AML-193 (cell line): ENCODE results near the gene PIP5K1B.

Experiments
- DNase-seq, 2 experiments: peaks; one replicate each; lab custom pipeline; 2025; lab: John Stamatoyannopoulos, UW

The PIP5K1B gene

DNA sequence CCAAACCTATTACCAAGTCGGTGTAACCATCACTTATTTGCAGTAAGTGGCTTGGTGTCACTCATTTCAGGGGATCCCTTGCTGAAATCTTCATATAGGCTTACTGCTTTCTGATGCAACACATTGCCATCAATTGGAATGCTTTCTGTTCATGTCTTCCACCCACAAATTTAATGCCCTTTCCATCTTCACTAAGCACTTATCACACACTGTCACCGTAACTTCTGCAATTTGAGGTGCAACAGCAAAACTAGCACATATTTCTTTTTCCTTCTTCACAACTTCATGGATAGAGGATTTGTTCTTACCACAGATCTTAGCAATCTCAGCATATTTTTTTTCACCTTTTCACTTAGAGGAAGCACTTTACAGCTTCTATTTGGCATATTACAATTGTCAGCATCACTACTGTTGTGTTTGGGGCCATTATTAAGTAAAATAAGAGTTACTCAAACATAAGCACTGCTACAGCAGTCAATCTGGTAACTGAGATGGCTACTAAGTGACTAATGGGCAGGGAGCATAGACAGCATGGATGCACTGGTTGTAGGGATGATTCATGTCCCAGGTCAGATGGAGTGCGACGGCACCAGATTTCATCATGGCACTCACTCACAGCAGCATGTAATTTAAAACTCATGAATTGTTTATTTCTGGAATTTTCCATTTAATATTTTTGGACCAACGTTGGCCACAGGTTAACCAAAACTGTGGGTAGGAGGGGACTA lies 70.1 kb downstream of the PIP5K1B start:
- DNase-seq: no peak

DNA sequence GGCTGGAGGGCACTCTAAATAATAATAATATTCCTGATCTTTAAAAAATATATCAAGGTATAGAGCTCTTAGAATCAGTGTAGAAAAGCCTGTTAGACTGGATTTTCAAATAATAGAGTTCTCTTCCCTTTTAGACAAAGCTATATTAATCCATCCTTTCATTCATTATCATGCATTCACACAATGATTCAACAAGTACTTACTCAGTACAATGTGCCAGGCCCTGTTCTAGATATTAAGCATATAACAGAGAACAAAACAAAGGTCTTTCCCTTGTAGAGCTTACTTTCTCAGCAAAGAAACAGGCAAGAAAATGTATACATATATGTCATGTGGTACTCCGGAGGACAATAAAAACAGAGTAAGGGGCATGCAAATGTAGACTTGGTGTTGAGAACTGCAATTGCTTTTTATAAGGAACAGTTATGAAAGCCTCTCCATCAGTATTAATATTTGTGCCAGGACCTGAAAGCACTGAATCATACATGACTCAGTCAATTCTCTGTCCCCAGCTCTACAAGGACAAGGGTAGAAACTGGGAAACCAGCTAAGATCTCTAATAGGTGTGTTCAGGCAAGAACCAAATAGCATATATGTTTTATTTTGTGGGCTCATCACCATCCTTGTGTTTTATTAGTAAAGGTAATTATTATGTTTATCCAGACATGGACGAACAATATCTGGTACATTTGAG lies 72.2 kb downstream of the PIP5K1B start:
- DNase-seq: no peak

DNA sequence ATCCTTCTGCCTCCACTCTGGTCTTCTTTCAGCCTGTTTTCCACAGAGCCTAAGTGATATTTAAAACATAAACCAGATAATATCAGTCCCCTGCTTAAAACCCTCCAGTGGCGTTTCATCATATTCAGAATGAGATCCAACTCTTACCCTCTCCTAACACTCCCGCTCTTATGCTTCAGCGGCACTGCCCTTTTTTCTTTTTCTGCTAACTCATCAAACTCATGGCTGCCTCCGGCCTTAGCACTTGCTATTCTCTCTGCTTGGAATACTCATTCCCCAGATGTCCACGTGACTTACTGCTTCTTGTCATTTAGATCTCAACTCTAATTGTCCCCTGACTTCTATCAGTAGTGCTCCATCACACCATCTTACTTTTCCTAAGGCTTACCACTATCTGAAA lies 73.6 kb downstream of the PIP5K1B start:
- no peak for DNase-seq

DNA sequence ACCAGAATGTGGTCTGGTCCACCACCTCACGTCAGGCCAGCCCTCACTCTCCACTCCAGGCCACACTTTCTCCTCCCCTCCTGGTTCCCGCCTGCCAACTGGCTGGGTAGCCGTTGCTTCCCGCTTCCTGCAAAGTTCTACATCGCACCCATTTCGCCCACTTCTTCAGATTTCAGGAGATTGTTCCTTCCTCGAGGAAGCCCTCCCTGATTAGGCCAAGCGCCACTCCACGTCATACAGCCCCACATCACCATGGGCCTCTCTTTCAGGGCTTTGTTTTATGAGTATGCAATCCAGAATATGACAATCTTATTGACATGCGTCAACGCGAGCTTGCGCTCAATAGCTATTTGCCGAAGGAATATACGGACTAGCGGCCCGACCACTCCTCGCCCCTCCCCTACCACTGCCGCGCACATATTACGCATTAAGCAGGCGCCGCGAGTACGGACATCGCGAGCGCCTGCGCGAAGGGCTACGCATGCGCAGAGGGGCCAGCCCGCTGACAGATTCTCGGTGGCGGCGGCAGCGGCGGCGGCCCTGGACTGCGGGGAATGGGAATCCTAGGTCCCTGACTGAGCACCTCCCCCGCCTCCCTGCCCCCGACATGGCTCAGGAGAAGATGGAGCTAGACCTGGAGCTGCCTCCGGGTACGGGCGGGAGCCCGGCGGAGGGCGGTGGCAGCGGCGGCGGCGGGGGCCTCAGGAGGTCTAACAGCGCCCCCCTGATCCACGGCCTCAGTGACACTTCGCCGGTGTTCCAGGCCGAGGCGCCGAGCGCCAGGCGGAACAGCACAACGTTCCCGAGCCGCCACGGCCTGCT lies 74.7 kb downstream of the PIP5K1B start:
- peak; percentile 80 to 91 for DNase-seq

DNA sequence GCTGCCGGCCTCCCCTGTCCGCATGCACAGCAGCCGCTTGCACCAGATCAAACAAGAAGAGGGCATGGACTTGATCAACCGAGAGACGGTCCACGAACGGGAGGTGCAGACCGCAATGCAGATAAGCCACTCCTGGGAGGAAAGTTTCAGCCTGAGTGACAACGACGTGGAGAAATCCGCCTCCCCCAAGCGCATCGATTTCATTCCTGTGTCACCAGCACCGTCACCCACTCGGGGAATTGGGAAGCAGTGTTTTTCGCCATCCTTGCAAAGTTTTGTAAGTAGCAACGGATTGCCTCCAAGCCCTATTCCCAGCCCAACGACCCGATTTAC lies 75.3 kb downstream of the PIP5K1B start:
- peak in 1 of 2 experiments; percentile 43 for DNase-seq

DNA sequence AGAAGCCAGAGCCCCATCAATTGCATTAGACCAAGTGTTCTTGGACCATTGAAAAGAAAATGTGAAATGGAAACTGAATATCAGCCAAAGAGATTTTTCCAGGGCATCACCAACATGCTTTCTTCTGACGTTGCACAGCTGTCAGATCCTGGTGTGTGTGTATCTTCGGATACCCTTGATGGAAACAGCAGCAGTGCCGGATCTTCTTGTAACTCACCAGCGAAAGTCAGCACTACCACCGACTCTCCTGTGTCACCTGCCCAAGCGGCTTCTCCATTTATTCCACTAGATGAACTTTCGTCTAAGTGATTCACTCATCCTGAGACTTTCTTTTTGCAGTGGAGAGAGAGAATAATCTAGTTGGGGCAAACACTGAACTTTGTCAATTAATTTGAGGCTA lies 75.7 kb downstream of the PIP5K1B start:
- DNase-seq: no peak

DNA sequence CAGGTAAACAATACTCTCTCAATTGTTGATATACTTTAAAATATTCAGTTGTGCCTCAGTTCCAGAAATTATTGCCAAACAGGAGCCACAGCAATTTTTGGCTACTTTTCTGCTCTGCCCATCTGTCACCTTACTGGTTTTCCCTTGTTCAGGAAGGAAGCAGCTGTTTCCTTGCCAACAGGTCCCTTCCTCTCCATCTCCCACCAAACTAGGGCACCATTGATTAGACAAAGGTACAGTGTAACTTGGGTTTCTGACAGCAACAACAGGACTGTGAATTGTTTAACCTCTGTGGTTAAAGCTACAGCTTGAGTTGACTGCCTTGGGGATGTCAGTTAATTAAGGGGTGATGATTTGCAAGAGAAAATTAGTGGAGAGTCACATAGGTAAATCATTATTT lies 76.9 kb downstream of the PIP5K1B start:
- no peak for DNase-seq

DNA sequence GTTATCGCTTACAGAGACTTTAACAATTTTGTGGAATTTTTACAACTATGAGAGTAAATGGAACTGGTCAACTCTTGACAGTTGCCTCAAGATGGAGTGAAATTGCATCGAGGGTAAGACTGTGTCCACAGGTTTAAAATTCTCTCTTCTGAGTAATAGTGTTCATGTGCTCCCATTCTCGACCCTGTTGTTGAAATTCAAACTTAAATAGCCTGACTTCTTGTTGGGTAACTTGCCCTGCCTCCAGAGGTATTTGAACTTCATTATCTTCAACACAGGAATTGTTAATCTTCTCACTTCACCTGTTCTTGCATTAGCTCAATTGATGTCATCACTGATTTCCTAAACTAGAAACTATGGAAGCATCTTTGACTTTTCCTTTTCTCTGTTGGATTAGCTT lies 77.5 kb downstream of the PIP5K1B start:
- DNase-seq: no peak

DNA sequence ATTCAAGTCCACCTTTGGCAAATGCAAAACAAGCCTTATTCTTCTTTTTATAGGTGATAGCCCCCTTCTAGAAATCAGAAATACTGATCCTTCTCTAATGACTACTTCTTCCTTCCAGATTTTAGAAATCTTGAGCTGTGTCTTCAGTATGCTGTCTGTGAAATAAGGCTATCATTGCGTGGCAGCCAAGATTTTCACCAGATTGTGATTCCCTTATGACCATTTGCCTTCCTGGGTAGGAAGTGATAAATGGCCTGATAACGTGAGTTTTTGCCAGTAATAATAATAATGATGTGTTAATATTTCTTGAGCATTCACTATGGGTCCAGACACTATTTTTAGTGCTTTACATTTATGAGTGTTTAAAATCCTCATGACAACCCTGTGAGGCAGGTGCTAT lies 80.9 kb downstream of the PIP5K1B start:
- DNase-seq: no peak

DNA sequence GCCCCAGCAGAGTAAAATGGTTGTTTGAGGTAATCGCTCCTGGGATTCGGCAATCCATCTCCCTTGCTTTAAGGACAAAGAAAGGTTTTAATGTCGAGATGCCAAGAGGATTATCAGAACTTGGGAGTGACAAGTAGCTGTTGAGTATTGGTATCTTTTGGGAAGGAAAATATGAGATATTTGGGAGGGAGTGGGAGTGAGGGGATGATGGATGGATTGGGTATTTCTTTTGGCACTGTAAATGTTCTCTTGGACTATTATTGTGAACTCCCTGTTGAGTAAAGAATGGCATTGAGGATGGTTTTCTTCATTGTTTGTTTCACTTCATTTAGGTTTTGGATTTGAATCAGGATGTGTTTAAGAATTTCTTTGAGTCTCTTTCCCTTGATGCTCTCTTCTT lies 86.1 kb downstream of the PIP5K1B start:
- no peak for DNase-seq

DNA sequence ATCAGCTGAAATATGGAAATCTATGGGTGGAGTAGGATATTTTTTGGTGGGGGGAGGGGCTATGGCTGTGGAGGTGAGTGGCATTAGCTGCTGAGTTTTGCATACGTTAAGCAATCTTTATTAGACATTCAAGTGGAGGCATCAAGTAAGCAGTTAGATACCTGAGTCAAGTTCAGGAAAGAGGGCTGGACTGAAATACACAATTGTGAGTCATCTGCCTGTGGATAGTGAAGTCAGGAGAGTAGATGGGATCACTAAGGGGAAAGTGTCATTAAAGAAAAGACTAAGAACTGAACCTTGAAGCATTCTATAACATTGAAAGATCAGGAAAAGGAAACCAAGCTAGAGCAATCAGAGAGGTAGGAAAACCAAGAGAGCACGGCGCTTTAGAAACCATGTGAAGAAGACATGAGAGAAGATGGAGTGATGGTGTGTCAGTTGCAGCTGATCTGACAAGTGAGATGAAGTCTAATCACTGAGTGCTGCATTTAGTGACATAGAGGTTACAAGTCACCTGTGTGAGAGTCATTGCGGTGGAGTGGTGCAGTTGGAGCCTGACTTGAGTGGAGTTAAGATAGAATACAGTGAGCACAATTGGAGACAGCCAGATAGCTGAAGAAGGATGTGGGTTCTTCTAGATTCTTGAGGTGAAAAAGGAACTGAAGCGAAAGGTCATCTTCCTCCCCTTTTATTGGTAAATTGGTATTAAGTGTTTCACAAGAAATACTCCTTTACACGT lies 88.7 kb downstream of the PIP5K1B start:
- peak; percentile 24 to 33 for DNase-seq

DNA sequence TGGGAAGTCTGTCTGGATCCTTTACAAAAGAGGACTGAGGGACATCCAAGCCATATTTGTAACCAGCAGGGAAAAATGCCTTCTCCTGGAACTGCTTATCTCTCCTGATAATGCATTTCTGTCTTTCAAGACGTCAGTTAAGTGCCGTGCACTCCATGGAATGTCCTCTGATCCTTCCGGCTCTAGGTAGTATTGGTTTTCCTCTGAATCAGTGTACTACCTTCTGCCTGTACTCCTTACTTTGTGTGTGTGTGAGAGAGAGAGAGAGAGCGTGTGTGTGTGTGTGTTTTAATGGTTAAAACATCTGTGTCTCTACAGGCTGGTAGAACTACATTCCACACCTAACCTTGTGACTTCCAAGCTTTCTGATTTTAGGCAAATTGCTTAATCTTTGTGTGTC lies 89.9 kb downstream of the PIP5K1B start:
- no peak for DNase-seq

DNA sequence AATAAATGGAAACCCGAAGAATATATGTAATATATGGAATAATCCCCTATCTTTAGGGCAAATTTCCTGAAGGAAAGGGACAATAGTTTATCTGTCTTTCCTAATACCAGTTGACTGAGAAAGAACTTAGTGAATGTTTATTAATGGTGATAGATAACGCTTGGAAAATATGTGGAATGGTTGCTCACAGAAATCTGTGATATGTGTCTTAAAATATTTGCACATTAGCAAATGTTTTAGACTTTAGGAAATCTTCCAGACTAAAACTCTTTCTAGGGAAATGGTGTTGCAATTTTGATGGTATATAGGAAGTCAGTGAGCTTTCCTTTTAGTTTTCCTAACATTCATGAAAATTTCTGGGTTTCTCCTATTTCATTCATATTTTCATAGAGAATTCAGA lies 90.4 kb downstream of the PIP5K1B start:
- no peak for DNase-seq

DNA sequence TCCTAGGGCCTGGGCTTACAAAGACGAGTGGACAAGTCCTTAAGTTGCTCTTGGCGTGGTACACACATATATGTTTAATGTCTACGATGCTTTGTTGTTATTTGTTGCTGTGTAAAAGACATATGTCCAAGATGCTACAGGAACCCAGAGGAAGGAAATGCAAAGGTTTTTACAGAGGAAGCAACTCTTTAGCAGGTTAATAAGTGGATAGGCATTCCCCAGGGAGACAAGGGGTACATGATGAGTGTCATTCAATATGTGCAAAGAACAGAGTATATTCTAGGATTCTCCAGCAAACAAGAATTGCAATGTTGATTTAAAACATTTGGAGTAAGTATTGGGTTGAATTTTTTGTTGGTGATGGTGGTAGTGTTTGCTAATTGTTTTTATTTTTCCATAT lies 92.1 kb downstream of the PIP5K1B start:
- DNase-seq: no peak

DNA sequence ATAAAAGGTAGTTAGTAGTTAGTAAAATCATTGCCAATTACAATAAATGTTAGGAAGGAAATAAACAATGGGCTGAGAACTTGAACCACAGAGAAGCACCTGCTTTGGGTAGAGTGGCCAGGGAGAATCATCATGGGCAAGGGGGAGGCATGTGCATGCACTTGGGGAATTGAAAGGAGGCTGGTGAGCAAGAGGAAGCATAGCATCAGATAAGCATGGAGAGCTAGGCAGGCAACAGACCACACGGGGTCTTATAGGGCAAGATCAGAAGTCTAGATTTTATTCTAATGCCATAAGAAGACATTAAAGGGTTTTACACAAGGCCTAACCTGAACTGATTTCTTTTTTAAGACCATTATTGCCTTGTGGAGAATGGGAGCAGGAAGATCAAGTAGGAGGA lies 93.4 kb downstream of the PIP5K1B start:
- no peak for DNase-seq

DNA sequence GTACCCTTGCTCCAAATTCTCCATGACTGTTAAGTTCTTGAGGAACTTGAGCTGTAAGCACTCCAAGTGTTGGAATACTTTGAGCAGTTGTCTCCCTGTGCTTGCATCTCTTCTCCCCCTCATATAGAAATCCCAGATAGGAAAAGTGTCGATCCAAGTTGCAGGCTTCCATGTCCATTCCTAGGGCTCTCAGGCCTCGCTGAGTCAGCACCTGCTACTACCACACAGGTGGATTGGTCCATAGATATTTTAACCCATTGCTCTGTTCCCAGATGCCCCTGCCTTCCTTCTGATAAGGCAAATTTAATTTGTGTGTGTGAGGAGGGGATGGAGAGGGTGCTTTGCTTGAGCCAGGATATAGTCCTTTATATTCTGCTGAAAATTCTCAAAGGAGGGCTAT lies 95.8 kb downstream of the PIP5K1B start:
- DNase-seq: no peak

DNA sequence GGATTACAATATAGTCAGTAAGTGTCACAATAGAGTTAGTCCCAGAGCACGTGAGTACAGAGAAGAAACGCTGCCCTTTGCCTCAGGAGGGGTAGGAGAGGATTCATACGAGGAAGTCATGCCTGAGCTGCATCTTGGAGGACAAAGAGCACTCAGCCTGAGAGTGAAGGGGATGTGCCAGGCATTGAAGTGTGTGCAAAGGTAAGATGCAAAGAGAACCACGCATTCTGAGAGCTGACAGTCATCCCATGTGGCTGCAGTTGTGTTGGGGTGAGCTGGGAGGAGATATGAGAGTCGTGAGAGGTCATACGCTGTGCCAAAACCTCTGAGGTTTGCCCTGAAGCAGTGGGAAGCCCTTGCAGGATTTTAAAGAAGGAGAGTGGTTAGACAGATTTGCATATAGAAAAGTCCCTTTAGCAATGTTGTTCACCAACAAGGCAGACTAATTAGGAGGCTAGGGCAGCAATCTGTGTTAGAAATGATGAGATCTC lies 97.5 kb downstream of the PIP5K1B start:
- no peak for DNase-seq

DNA sequence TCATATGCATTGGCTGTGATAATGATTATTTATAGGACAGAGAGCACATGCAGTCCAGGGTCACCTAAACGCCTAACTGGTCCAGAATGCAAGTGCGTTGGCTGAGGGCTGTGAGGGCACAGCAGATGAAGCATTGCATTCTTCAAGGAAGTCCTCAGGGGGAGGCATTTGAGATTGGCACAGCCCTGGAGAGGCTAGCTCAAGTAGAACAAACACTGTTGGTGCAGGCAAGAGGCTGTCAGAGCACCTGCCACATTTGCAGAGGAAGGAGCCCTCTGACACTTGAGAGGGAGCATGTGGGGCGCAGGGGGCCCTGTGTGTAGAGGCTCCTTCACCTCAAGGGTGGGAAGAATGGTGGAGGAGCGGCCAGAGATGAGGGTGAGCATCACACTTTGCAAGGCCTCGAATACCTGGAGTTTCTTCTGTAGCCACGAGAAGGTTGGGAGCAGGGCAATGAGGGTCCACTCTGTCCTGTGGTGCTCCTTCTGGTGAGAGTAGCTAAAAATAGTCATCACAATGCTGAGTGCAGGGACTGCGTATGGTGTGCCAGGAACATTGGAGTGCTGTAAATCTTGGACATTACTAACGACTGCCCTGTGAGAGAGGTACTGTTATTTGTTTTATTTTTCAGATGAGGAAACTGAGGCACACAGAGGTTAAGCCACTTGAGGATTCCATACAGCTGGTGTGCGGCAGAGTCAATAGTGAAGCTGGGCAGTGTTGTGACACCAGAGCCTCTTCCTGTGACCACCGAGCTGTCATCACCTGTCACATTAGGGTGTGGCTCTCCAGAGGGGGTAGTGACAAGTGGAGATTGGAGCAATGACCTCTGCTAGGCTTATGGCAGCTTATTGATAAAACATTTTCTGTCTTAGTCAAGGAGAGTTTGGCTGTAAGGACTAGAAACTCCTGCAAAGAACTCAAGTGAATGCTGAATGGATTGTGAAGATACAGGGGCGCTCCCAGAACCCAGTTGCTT lies 100.2 kb downstream of the PIP5K1B start:
- no peak for DNase-seq

DNA sequence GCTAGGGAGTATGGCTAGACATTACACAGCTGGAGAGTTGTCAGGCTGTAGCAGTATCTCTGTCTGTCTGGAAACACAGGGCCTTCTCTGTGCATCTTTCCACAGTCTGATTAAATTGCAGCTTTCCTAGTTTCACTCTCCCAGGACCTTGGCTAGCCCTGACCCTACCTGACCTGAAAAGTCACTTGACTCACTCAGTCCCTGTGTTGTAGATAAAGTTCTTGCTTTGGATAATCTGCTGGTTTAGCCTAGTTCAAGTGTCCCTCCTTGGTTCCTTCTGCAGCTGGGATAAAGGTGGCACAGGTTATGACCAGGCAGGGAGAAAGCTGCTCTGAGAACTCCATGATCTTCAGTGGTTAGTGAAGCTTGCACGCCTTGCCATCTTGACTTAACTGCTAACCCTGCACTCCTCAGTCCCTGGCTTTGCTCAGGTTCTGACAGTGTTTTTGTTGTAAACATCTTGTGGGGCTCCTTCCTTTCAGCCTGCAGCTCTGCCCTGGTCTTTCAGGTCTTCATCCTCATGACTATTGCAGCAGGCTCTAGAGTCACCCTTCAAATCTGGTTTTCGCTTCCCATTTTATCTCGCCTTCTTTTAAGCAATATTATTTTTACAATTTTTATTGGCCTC lies 101.0 kb downstream of the PIP5K1B start:
- no peak for DNase-seq

DNA sequence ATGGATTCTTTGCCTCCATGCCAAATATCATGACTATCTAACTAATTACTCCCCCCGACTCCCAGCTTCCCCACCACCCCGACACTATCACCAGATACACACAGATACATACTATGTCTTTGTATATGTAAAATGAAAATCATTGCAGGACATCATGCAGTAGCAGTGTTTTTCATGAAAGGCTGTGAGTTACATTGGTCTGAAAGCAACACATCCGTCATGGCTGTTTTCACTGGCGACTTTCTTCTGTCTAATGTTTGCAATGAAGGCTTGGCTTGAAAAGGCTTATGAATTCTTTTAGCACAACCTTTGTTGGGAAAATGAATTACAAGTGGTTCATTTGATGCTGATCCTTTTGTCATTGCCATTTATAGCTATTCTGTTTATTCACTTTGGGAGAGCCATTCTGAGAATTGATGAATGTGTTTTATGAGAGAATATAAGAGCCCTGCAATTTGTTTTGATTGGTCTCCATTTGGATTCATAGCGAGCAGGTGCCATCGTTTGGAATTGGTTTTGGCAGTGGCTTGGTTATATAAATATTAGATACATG lies 103.4 kb downstream of the PIP5K1B start:
- DNase-seq: no peak
